ENCODE measurements around the gene SLC1A2.

DNA sequence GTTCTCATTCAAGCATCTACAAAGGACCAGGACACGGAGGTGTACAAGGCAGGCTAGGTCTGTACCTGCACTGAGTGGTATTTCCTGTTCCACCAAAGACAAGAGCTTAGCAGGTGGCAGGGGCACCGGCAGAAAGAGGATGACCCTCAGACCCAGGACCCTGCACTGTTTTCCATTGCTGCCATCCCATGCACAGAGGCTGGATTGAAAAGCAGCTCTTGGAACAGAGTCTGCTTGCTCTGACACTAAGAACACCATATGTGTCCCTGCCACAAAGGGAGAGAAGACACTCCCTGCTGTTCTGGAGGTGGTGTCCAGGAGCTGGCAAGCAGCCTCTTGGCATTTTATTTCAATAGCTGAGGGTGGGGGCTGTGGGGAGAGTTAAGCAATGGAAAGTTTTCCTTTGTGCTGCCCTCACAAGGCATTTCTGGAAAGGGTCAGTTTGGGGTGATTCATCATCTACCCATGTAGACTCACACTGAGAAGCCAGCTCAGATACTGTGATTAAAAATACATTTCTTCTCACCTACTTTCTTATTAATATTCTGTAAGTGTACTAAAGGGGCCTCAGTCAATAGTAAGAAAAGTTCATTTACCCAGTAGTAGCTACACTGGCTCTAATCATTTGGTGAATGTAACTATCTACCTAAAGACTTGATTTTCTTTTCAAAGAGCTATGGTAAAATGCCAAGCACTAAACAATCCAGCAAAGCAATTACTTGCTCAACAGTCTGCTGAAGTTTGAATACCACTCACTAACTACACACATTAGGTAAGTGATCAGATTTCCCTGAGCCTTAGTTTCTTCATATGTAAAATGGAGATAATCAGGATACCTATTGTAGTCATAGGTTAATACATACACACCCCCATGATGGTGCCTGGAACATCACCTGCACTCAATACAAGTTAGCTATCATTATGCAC, 55.2 kb downstream of the SLC1A2 start:
- TF ChIP-seq, protein P1, sequence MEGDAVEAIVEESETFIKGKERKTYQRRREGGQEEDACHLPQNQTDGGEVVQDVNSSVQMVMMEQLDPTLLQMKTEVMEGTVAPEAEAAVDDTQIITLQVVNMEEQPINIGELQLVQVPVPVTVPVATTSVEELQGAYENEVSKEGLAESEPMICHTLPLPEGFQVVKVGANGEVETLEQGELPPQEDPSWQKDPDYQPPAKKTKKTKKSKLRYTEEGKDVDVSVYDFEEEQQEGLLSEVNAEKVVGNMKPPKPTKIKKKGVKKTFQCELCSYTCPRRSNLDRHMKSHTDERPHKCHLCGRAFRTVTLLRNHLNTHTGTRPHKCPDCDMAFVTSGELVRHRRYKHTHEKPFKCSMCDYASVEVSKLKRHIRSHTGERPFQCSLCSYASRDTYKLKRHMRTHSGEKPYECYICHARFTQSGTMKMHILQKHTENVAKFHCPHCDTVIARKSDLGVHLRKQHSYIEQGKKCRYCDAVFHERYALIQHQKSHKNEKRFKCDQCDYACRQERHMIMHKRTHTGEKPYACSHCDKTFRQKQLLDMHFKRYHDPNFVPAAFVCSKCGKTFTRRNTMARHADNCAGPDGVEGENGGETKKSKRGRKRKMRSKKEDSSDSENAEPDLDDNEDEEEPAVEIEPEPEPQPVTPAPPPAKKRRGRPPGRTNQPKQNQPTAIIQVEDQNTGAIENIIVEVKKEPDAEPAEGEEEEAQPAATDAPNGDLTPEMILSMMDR (IDR thresholded peaks at IDR 0.05): no peak
- TF ChIP-seq POLR2A (IDR thresholded peaks at IDR 0.05): no peak

Measured in heart left ventricle (tissue), 13 donors.